ENCODE results near the gene CEACAM4. TPM values are rescaled to one million over a fixed set of nuclear protein-coding genes. Genes with fewer than 3 reads are reported as not detected.

CEACAM4 gene
- not detected for total RNA-seq (ENCODE audit: unreplicated experiment)
- long read RNA-seq: 0 reads

DNA sequence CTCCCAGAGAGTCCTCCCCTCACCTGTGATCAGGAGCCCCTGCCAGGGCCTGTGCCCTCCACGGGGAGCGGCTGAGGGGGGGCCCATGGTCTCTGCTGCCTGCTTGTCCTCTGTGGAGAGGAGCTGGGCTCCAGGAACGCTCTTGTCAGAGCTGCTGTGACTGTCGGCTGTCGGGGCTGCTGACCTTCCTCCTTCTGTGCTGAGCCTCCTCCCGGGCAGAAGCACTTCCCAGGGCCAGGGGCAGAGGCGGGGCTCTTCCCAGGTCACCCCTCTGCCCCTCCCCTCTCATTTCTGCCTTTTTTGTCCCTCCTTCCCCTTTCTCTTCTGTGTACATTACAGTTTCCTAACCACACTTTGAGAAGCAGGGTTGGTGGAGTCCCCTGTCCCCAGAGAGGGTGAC, at the start of gene CEACAM4:
Gene CEACAM4, minus strand, starts transcription at position 198 of the 400 bp plus-strand sequence. Its CDS starts 111 bp downstream, at position 87.
- no peak within 1 kb of the TSS for H3K4me3 Mint-ChIP-seq (ENCODE audit: unreplicated experiment)
- TF ChIP-seq, protein P1, sequence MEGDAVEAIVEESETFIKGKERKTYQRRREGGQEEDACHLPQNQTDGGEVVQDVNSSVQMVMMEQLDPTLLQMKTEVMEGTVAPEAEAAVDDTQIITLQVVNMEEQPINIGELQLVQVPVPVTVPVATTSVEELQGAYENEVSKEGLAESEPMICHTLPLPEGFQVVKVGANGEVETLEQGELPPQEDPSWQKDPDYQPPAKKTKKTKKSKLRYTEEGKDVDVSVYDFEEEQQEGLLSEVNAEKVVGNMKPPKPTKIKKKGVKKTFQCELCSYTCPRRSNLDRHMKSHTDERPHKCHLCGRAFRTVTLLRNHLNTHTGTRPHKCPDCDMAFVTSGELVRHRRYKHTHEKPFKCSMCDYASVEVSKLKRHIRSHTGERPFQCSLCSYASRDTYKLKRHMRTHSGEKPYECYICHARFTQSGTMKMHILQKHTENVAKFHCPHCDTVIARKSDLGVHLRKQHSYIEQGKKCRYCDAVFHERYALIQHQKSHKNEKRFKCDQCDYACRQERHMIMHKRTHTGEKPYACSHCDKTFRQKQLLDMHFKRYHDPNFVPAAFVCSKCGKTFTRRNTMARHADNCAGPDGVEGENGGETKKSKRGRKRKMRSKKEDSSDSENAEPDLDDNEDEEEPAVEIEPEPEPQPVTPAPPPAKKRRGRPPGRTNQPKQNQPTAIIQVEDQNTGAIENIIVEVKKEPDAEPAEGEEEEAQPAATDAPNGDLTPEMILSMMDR (IDR thresholded peaks at IDR 0.05; ENCODE audit: unreplicated experiment): no peak
- H3K36me3 Mint-ChIP-seq (ENCODE audit: low read depth, unreplicated experiment): no peaks in the 10 kb centered on the region
- no peak for DNase-seq (ENCODE audit: low spot score)
- H3K9me3 Mint-ChIP-seq (ENCODE audit: unreplicated experiment): no peaks in the 10 kb centered on the region
- peaks cover 12% of the 10 kb centered on the region for H3K27me3 Mint-ChIP-seq (ENCODE audit: unreplicated experiment)
- no peaks in the 10 kb centered on the region for H3K4me1 Mint-ChIP-seq (ENCODE audit: unreplicated experiment)
- no peak within 1 kb of the TSS for H3K27ac Mint-ChIP-seq (ENCODE audit: unreplicated experiment)

DNA sequence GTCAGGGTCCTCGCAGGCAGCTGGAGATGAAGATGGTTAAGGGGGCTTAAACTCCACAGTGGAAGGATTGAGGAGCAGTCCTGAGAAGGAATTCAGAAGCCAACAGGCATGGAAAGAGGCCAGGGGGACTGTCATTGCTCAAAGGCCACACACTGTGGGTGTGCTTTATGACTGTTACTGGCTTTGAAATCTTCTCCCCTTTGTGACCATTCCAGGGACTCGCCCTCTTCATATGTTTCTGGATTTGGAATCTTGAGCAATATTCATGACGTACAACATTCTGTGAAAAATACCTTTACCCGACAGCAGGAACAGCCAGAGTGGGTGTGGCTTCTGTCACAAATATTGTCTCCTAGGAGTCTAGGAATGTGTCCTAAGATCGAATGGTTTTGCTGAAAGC, 44.6 kb upstream of the CEACAM4 start:
- Mint-ChIP-seq H3K4me3 (ENCODE audit: unreplicated experiment) (no peak overlapping the region), H3K9me3 (ENCODE audit: unreplicated experiment) (no peaks in the 10 kb centered on the region), H3K4me1 (ENCODE audit: unreplicated experiment) (no peaks in the 10 kb centered on the region), H3K27me3 (ENCODE audit: unreplicated experiment) (peaks cover 1% of the 10 kb centered on the region), H3K36me3 (ENCODE audit: low read depth, unreplicated experiment) (no peaks in the 10 kb centered on the region), H3K27ac (ENCODE audit: unreplicated experiment) (no peak overlapping the region)
- TF ChIP-seq, protein P1 (IDR thresholded peaks at IDR 0.05; ENCODE audit: unreplicated experiment): no peak
- DNase-seq (ENCODE audit: low spot score): no peak

DNA sequence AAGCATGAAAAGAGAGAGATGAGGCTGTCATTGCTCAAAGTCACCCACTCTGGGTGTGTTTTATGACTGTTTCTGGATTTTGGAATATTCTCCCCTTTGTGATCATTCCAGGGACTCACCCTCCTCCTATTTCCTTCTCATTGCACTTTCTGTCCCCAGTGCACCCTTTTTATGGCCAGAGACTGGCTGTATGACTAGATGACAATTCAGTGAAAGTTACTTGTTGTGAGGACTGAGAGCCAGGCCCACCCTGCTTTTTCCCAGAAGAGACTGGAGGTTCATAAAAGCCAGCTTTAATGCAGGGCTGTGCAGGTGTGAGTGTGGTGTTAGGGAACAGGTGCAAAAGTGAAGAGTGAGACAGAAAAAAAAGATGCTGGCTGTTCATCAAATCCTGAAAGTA, 43.9 kb upstream of the CEACAM4 start:
- H3K27ac Mint-ChIP-seq (ENCODE audit: unreplicated experiment): no peak overlapping the region
- no peak overlapping the region for H3K4me3 Mint-ChIP-seq (ENCODE audit: unreplicated experiment)
- DNase-seq (ENCODE audit: low spot score): no peak
- H3K27me3 Mint-ChIP-seq (ENCODE audit: unreplicated experiment): peaks cover 1% of the 10 kb centered on the region
- TF ChIP-seq, protein P1 (IDR thresholded peaks at IDR 0.05; ENCODE audit: unreplicated experiment): no peak
- no peaks in the 10 kb centered on the region for H3K4me1 Mint-ChIP-seq (ENCODE audit: unreplicated experiment)
- no peaks in the 10 kb centered on the region for H3K36me3 Mint-ChIP-seq (ENCODE audit: low read depth, unreplicated experiment)
- H3K9me3 Mint-ChIP-seq (ENCODE audit: unreplicated experiment): no peaks in the 10 kb centered on the region

DNA sequence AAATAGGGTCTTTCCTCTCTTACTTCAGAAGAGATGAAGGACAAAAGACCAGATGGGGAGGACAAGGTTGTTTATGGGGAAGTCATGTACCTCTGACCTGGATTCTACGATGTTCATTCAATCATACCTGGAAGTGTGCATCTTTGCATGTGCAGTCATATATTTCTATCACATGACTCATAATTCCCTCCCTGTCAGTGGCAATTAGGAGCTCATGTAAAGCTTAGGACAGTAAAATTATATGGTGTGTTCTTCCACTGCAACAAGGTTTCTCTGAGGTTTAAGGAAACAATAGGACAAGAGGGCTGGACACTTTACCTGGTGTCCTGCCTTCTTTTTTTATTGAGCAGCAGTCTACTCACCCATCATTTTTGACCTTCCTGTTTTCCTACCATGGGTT, 41.4 kb upstream of the CEACAM4 start:
- Mint-ChIP-seq H3K27me3 (ENCODE audit: unreplicated experiment) (peaks cover 1% of the 10 kb centered on the region), H3K27ac (ENCODE audit: unreplicated experiment) (no peak overlapping the region), H3K9me3 (ENCODE audit: unreplicated experiment) (no peaks in the 10 kb centered on the region), H3K4me1 (ENCODE audit: unreplicated experiment) (no peaks in the 10 kb centered on the region), H3K4me3 (ENCODE audit: unreplicated experiment) (no peak overlapping the region), H3K36me3 (ENCODE audit: low read depth, unreplicated experiment) (no peaks in the 10 kb centered on the region)
- TF ChIP-seq, protein P1 (IDR thresholded peaks at IDR 0.05; ENCODE audit: unreplicated experiment): no peak
- no peak for DNase-seq (ENCODE audit: low spot score)

DNA sequence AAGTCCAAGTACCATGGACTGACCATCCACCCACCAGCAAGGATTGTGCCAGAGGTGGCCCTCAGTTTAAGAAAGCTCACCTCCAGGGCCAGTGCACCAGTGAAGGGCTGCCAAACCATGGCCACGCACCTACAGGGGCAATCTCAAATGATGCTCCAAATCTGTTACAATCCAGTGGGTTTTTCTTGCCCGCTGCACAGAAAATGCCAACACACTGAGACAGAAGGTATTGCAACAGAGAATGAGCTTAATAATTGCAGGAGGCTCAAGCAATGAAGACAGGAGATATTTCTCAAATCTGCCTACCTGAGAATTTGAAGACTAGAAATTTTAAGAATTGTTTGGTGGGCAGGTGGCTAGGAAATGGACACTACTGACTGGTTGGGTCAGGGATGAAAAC, 39.2 kb upstream of the CEACAM4 start:
- Mint-ChIP-seq H3K27ac (ENCODE audit: unreplicated experiment) (no peak overlapping the region), H3K4me1 (ENCODE audit: unreplicated experiment) (no peaks in the 10 kb centered on the region), H3K36me3 (ENCODE audit: low read depth, unreplicated experiment) (no peaks in the 10 kb centered on the region), H3K9me3 (ENCODE audit: unreplicated experiment) (no peaks in the 10 kb centered on the region), H3K27me3 (ENCODE audit: unreplicated experiment) (no peaks in the 10 kb centered on the region), H3K4me3 (ENCODE audit: unreplicated experiment) (no peak overlapping the region)
- DNase-seq (ENCODE audit: low spot score): no peak
- TF ChIP-seq, protein P1 (IDR thresholded peaks at IDR 0.05; ENCODE audit: unreplicated experiment): no peak

Measured in endothelial cell (in vitro differentiated cells).